ENCODE data around the gene FSCN2.

FSCN2 gene

GRCh38 chr17:81517009-81517338, 11.2 kb upstream of the FSCN2 start:
- TF ChIP-seq, protein P1, sequence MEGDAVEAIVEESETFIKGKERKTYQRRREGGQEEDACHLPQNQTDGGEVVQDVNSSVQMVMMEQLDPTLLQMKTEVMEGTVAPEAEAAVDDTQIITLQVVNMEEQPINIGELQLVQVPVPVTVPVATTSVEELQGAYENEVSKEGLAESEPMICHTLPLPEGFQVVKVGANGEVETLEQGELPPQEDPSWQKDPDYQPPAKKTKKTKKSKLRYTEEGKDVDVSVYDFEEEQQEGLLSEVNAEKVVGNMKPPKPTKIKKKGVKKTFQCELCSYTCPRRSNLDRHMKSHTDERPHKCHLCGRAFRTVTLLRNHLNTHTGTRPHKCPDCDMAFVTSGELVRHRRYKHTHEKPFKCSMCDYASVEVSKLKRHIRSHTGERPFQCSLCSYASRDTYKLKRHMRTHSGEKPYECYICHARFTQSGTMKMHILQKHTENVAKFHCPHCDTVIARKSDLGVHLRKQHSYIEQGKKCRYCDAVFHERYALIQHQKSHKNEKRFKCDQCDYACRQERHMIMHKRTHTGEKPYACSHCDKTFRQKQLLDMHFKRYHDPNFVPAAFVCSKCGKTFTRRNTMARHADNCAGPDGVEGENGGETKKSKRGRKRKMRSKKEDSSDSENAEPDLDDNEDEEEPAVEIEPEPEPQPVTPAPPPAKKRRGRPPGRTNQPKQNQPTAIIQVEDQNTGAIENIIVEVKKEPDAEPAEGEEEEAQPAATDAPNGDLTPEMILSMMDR (IDR thresholded peaks at IDR 0.05; ENCODE audit: insufficient read depth, low read length, poor library complexity, severe bottlenecking), result no peak
- peak overlapping the region; percentile 89 for H3K4me3 ChIP-seq (replicated peaks; ENCODE audit: low read depth, low read length)

DNA sequence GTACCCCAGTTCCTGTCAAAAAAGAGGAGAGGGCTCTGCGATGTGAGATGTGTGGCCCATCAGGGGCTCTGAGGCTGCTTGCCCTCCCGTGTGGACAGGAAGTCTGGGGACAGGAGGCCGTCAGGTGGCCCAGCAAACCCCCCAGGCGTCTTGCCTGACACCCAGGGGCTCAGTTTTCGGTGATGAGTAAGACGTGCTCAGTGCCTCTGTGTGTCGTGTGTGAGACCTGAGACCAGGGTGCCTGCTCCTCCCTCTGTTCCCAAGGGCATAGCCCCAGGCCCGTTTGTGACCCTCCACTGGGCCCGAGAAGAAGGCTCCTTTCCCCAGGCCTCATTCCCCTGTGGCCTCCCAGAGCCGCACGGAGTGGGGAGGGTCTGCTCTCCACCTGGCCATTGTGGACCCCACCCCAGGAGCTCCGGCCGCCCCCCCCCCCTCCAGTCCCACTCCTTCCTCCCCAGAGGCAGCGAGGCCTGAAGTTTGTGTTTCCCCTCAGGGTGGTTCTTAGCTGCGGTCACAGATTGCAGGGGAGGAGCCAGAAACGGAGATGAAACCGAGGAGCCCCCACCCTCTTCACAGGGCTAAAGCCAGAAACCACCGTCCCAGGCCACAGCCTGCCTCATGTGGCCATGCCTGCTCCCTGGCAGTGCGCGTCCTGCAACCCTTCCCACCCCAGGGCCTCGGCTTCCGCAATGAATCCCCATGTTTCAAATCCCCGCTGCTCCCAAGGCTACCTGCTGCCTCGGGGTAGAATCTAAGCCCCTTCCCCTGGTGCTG, 10.7 kb upstream of the FSCN2 start:
- H3K36me3 ChIP-seq (ENCODE audit: control insufficient read depth, insufficient read depth, low read length), result no peaks in the 10 kb centered on the region; the same call in 1 of the 2 replicates
- no peaks in the 10 kb centered on the region for H3K27me3 ChIP-seq (replicated peaks; ENCODE audit: control insufficient read depth, insufficient read depth, low read length)
- peak overlapping the region; percentile 89 for H3K4me3 ChIP-seq (replicated peaks; ENCODE audit: low read depth, low read length)
- TF ChIP-seq, protein P1 (IDR thresholded peaks at IDR 0.05; ENCODE audit: insufficient read depth, low read length, poor library complexity, severe bottlenecking), result peak; percentile 34
- peak; percentile 86 for DNase-seq (ENCODE audit: extremely low read depth, insufficient read length)

More at GRCh38 chr17:81517009-81517338, 11.2 kb upstream of the FSCN2 start:
- H3K27me3 ChIP-seq (replicated peaks; ENCODE audit: control insufficient read depth, insufficient read depth, low read length), result no peaks in the 10 kb centered on the region
- no peak for DNase-seq (ENCODE audit: extremely low read depth, insufficient read length)
- peaks cover 2% of the 10 kb centered on the region for H3K36me3 ChIP-seq (ENCODE audit: control insufficient read depth, insufficient read depth, low read length)

DNA sequence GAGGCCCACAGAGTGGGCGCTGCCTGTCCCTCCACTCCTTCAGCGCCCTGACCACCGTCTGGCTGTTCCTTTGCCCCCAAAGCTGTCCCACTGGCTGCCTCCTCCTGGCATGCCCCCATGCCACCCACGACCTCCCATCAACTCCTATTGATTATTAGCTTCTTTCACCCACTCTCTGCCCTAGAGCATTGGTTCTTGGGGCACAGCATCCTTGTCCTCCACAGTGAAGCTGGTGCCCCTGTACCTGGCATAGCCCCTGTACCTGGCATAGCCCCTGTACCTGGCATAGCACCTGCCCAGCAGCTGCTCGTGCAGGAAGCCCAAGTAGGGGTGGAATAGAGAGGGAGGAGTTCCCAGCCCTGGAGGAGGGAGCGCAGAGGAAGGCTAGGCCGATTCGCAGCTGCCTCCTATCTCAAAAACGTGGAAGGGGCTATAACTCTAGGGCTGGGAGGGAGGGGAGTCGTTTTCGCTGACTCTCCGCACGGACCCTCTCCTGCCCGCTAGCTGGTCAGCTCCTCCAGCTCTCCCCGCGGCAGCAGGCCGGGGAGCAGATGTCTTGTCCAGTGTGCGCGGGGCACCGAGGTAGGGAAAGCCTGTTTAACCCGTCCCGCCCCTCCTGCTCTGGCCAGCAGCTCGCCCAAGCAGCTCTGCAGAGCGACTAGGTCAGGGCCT, 9.9 kb upstream of the FSCN2 start:
- Histone ChIP-seq H3K4me3 (replicated peaks; ENCODE audit: low read depth, low read length) (peak overlapping the region; percentile 67), H3K27me3 (replicated peaks; ENCODE audit: control insufficient read depth, insufficient read depth, low read length) (no peaks in the 10 kb centered on the region), H3K36me3 (ENCODE audit: control insufficient read depth, insufficient read depth, low read length) (no peaks in the 10 kb centered on the region; the same call in 1 of the 2 replicates)
- no peak for DNase-seq (ENCODE audit: extremely low read depth, insufficient read length)
- TF ChIP-seq, protein P1 (IDR thresholded peaks at IDR 0.05; ENCODE audit: insufficient read depth, low read length, poor library complexity, severe bottlenecking), result no peak

GRCh38 chr17:81518785-81519283, 9.3 kb upstream of the FSCN2 start:
- TF ChIP-seq, protein P1 (IDR thresholded peaks at IDR 0.05; ENCODE audit: insufficient read depth, low read length, poor library complexity, severe bottlenecking), result no peak
- peak; percentile 74 for DNase-seq (ENCODE audit: extremely low read depth, insufficient read length)
- H3K4me3 ChIP-seq (replicated peaks; ENCODE audit: low read depth, low read length), result peak overlapping the region; percentile 67
- no peaks in the 10 kb centered on the region for H3K27me3 ChIP-seq (replicated peaks; ENCODE audit: control insufficient read depth, insufficient read depth, low read length)
- H3K36me3 ChIP-seq (ENCODE audit: control insufficient read depth, insufficient read depth, low read length), result no peaks in the 10 kb centered on the region; the same call in 1 of the 2 replicates

- DNase-seq (ENCODE audit: extremely low read depth, insufficient read length), result peak; percentile 83
- H3K36me3 ChIP-seq (ENCODE audit: control insufficient read depth, insufficient read depth, low read length), result no peaks in the 10 kb centered on the region; the same call in 1 of the 2 replicates
- peak overlapping the region; percentile 67 for H3K4me3 ChIP-seq (replicated peaks; ENCODE audit: low read depth, low read length)
- H3K27me3 ChIP-seq (replicated peaks; ENCODE audit: control insufficient read depth, insufficient read depth, low read length), result no peaks in the 10 kb centered on the region
- TF ChIP-seq, protein P1 (IDR thresholded peaks at IDR 0.05; ENCODE audit: insufficient read depth, low read length, poor library complexity, severe bottlenecking), result peak; percentile 42
Measured at GRCh38 chr17:81519284-81520020, 8.7 kb upstream of the FSCN2 start.
